Keratinocyte (primary cell): ENCODE results near the gene FRAS1. TPM values are rescaled to one million over a fixed set of nuclear protein-coding genes. Genes with fewer than 3 reads are reported as not detected.

ENCODE experiments used
- DNase-seq: peaks from one replicate; pipeline ENCODE4 v3.0.0-alpha.2; 2011; ENCODE audit warnings: low read depth, missing footprints, low spot score
- FAIRE-seq: peaks from 2 replicates; lab custom pipeline; 2011; peaks lifted over from hg19 to GRCh38; lab: Jason Lieb, UNC
- H2AFZ ChIP-seq: 2 replicates; pipeline ENCODE4 v1.6.0; 2012; ENCODE audit warnings: low read length, control low read depth, inconsistent platforms; ENCODE audit not compliant: control insufficient read depth
- H3K27ac ChIP-seq: 2 replicates; pipeline ENCODE4 v1.5.1; 2011; ENCODE audit warnings: low read length; ENCODE audit not compliant: control insufficient read depth, insufficient read depth
- H3K27me3 ChIP-seq: 3 replicates; pipeline ENCODE4 v1.6.0; 2011; ENCODE audit warnings: low read length; ENCODE audit not compliant: control insufficient read depth, insufficient read depth; ENCODE audit errors: extremely low read depth
- H3K36me3 ChIP-seq, 2 experiments: 2 replicates in 1 of 2; 3 replicates in 1 of 2; pipeline ENCODE4 v1.5.1; 2011; ENCODE audit warnings: low read length in 2 of 2, mild to moderate bottlenecking in 1 of 2; ENCODE audit not compliant: control insufficient read depth in 2 of 2, insufficient read depth in 2 of 2; ENCODE audit errors: extremely low read depth in 1 of 2
- H3K4me1 ChIP-seq: 3 replicates; pipeline ENCODE4 v1.5.1; 2011; ENCODE audit warnings: low read length; ENCODE audit not compliant: control insufficient read depth, insufficient read depth; ENCODE audit errors: extremely low read depth
- H3K4me2 ChIP-seq: 3 replicates; pipeline ENCODE4 v1.6.0; 2011; ENCODE audit warnings: low read depth, low read length; ENCODE audit not compliant: control insufficient read depth, insufficient read depth; ENCODE audit errors: extremely low read depth
- H3K4me3 ChIP-seq, 3 experiments: fragments of 200-600 bp in 1 of 3; sonication (generic) in 1 of 3; 2 replicates in 2 of 3; 3 replicates in 1 of 3; pipeline ENCODE4 v1.5.1; 2011 to 2016; ENCODE audit warnings: low read length in 3 of 3, mild to moderate bottlenecking in 3 of 3, control low read depth in 2 of 3, inconsistent platforms in 1 of 3, low read depth in 1 of 3, mixed read lengths in 1 of 3, mixed run types in 1 of 3, moderate library complexity in 1 of 3; ENCODE audit not compliant: control insufficient read depth in 2 of 3, insufficient read depth in 2 of 3; ENCODE audit errors: extremely low read depth in 1 of 3
- H3K79me2 ChIP-seq: 2 replicates; pipeline ENCODE4 v1.6.0; 2012; ENCODE audit warnings: low read length; ENCODE audit not compliant: control insufficient read depth, insufficient read depth
- H3K9ac ChIP-seq: 3 replicates; pipeline ENCODE4 v1.6.0; 2011; ENCODE audit warnings: low read length; ENCODE audit not compliant: control insufficient read depth, insufficient read depth; ENCODE audit errors: extremely low read depth
- H3K9me1 ChIP-seq: 3 replicates; pipeline ENCODE4 v1.6.0; 2011; ENCODE audit warnings: low read length; ENCODE audit not compliant: control insufficient read depth, insufficient read depth; ENCODE audit errors: extremely low read depth
- H3K9me3 ChIP-seq: 2 replicates; pipeline ENCODE4 v1.5.1; 2012; ENCODE audit warnings: low read depth, low read length; ENCODE audit not compliant: control insufficient read depth
- H4K20me1 ChIP-seq: 3 replicates; pipeline ENCODE4 v1.6.0; 2011; ENCODE audit warnings: low read length; ENCODE audit not compliant: control insufficient read depth, insufficient read depth; ENCODE audit errors: extremely low read depth
- EZH2 ChIP-seq: IDR thresholded peaks from one replicate; pipeline ENCODE4 v1.6.1; 2012; ENCODE audit warnings: inconsistent platforms, mild to moderate bottlenecking, low read length, moderate library complexity
- dilution Hi-C: fragments of 300-500 bp; cut with MboI; formaldehyde crosslinking; loops from one replicate; pipeline ENCODE4 v1.7.0; 2020; ENCODE audit warnings: low sequenced_read_pairs; ENCODE audit not compliant: extremely low pct_ligation_motif_present
- polyA plus RNA-seq, 5 experiments: library from polyadenylated mRNA; depleted of rRNA in 3 of 5; stranded (reverse) in 3 of 5; stranded (forward) in 1 of 5; unstranded in 1 of 5; fragments of >200 nt; gene quantifications; 1 replicate in 1 of 5; 2 replicates in 3 of 5; 3 replicates in 1 of 5; pipeline versions ENCODE4 v1.2.1 to v1.2.3, GENCODE V29; 2011 to 2012; ENCODE audit warnings: missing spikeins in 2 of 5, low read depth in 1 of 5, low replicate concordance in 1 of 5
- TF ChIP-seq, protein P1 (sequence below), 3 experiments: IDR thresholded peaks in 1 of 3; conservative IDR thresholded peaks in 1 of 3; optimal IDR thresholded peaks in 1 of 3; 2 replicates in 2 of 3; 3 replicates in 1 of 3; pipeline versions ENCODE3 to v1.5.1; 2011; ENCODE audit warnings: low read length in 3 of 3, mild to moderate bottlenecking in 3 of 3, moderate library complexity in 2 of 3, control low read depth in 1 of 3, inconsistent platforms in 1 of 3; ENCODE audit not compliant: insufficient read depth in 2 of 3; ENCODE audit errors: extremely low read depth in 1 of 3

Gene FRAS1
- polyA plus RNA-seq, 1 donor (not counting 4 experiments of a cell fraction or from before 2014, with no cell fraction given): 3.5 TPM

DNA sequence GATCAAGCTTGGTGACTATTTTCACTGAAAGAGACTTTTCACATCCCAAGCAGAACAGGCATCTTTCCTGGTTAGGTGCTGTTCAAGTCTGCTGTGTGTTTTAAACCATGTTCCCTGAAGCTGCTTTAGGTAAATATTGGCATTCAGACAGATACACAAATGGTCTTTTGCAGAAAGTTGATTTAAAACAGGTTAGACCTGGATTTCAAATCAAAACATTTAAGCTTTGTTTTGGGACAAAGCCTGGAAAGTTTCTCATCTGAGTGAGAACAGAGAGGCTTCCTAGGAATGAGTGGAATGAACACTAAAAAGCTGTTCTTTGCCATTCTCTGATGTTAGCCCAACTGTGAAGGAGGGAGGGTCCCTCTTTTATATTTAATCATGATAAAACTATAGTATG is 504.6 kb downstream of the FRAS1 start:
- no peak for TF ChIP-seq EZH2
- TF ChIP-seq, protein P1, sequence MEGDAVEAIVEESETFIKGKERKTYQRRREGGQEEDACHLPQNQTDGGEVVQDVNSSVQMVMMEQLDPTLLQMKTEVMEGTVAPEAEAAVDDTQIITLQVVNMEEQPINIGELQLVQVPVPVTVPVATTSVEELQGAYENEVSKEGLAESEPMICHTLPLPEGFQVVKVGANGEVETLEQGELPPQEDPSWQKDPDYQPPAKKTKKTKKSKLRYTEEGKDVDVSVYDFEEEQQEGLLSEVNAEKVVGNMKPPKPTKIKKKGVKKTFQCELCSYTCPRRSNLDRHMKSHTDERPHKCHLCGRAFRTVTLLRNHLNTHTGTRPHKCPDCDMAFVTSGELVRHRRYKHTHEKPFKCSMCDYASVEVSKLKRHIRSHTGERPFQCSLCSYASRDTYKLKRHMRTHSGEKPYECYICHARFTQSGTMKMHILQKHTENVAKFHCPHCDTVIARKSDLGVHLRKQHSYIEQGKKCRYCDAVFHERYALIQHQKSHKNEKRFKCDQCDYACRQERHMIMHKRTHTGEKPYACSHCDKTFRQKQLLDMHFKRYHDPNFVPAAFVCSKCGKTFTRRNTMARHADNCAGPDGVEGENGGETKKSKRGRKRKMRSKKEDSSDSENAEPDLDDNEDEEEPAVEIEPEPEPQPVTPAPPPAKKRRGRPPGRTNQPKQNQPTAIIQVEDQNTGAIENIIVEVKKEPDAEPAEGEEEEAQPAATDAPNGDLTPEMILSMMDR (optimal IDR thresholded peaks at IDR 0.05 in 1 of 3, IDR thresholded peaks at IDR 0.05 in 1 of 3, conservative IDR thresholded peaks at IDR 0.05 in 1 of 3; ENCODE audit: extremely low read depth in 1 of 3, insufficient read depth in 2 of 3, low read length in 3 of 3): no peak
- H3K4me1 ChIP-seq: peaks cover 76% of the 10 kb centered on the region
- peaks cover 31% of the 10 kb centered on the region for H3K79me2 ChIP-seq
- peaks cover 18 to 45% of the 10 kb centered on the region in 2 experiments for H3K36me3 ChIP-seq
- peak overlapping the region; percentile 48 for H3K4me2 ChIP-seq
- FAIRE-seq: no peak
- H3K27ac ChIP-seq: peak overlapping the region; percentile 49
- H3K27me3 ChIP-seq: no peaks in the 10 kb centered on the region
- no peak for DNase-seq
- no peak overlapping the region for H3K4me3 ChIP-seq
- H3K9me1 ChIP-seq: no peaks in the 10 kb centered on the region
- dilution Hi-C loops: no loop called here
- H3K9me3 ChIP-seq: no peaks in the 10 kb centered on the region
- no peak overlapping the region for H3K9ac ChIP-seq
- H2AFZ ChIP-seq: no peak overlapping the region
- H4K20me1 ChIP-seq: no peaks in the 10 kb centered on the region

DNA sequence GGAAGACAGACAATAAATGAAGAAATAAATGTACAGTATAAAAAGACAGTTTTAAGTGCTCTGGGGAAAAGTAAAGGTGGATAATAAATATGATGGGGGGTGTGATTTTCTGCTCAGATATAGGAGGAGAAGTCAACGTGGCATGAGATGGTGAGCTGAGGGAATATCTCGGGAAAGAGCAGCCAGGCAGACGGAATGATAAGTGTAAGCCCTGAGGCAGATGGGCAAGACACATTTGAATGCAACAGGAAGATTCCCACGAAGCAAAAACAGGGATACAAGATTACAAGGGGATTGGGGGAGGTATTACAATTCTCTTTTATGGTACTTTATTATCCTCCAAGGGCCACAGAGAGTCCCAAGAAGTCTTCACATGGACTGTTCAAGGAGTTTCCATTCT is 505.6 kb downstream of the FRAS1 start:
- peaks cover 17 to 44% of the 10 kb centered on the region in 2 experiments for H3K36me3 ChIP-seq
- H3K4me2 ChIP-seq: no peak overlapping the region
- TF ChIP-seq EZH2: no peak
- TF ChIP-seq, protein P1 (optimal IDR thresholded peaks at IDR 0.05 in 1 of 3, IDR thresholded peaks at IDR 0.05 in 1 of 3, conservative IDR thresholded peaks at IDR 0.05 in 1 of 3; ENCODE audit: extremely low read depth in 1 of 3, insufficient read depth in 2 of 3, low read length in 3 of 3): no peak
- FAIRE-seq: no peak
- dilution Hi-C loops: no loop called here
- H3K27me3 ChIP-seq: no peaks in the 10 kb centered on the region
- H3K9ac ChIP-seq: no peak overlapping the region
- DNase-seq: no peak
- H3K9me3 ChIP-seq: no peaks in the 10 kb centered on the region
- no peak overlapping the region for H2AFZ ChIP-seq
- peaks cover 75% of the 10 kb centered on the region for H3K4me1 ChIP-seq
- no peaks in the 10 kb centered on the region for H3K9me1 ChIP-seq
- H4K20me1 ChIP-seq: no peaks in the 10 kb centered on the region
- peaks cover 32% of the 10 kb centered on the region for H3K79me2 ChIP-seq
- H3K4me3 ChIP-seq: no peak overlapping the region
- no peak overlapping the region for H3K27ac ChIP-seq
